HepG2 (cell line): Measurements from ENCODE around the gene CCDC88B. TPM values are rescaled to one million over a fixed set of nuclear protein-coding genes. Genes with fewer than 3 reads are reported as not detected.

Source experiments
- CBX5 ChIP-seq: sonication (generic); formaldehyde crosslinking; IDR thresholded peaks from 2 replicates; pipeline ENCODE4 v1.4.0; 2020; ENCODE audit warnings: missing genetic modification reagents, borderline replicate concordance
- EZH2 ChIP-seq: conservative IDR thresholded peaks from 2 replicates; pipeline ENCODE4 v1.6.1; 2012; ENCODE audit warnings: mild to moderate bottlenecking, low read depth, low read length, moderate library complexity
- GTF3A ChIP-seq: sonication (generic); formaldehyde crosslinking; conservative IDR thresholded peaks from 2 replicates; pipeline ENCODE4 v1.4.0; 2020; ENCODE audit warnings: mild to moderate bottlenecking, missing genetic modification reagents
- HES4 ChIP-seq: sonication (generic); formaldehyde crosslinking; IDR thresholded peaks from 2 replicates; pipeline ENCODE4 v1.9.0; 2021; ENCODE audit warnings: mild to moderate bottlenecking, missing genetic modification reagents, borderline replicate concordance
- IRF2 ChIP-seq: IDR thresholded peaks from 2 replicates; pipeline ENCODE4 v1.6.1; 2018; ENCODE audit warnings: missing genetic modification reagents, missing compliant biosample characterization
- KIAA2018 ChIP-seq: sonication (generic); formaldehyde crosslinking; IDR thresholded peaks from 2 replicates; pipeline ENCODE4 v1.5.0; 2020; ENCODE audit warnings: mild to moderate bottlenecking, missing genetic modification reagents, borderline replicate concordance
- NCOA1 ChIP-seq: sonication (generic); formaldehyde crosslinking; IDR thresholded peaks from 2 replicates; pipeline ENCODE4 v1.9.0; 2021; ENCODE audit warnings: missing genetic modification reagents
- NPAS2 ChIP-seq: sonication (generic); formaldehyde crosslinking; IDR thresholded peaks from 2 replicates; pipeline ENCODE4 v1.8.0; 2022; ENCODE audit warnings: mild to moderate bottlenecking, missing genetic modification reagents, borderline replicate concordance
- PBX2 ChIP-seq: IDR thresholded peaks from 2 replicates; pipeline ENCODE4 v1.6.1; 2016; ENCODE audit warnings: control low read depth
- SRSF1 ChIP-seq: fragments of 200-400 bp; formaldehyde crosslinking; optimal IDR thresholded peaks from 2 replicates; pipeline ENCODE3; 2017; ENCODE audit warnings: mild to moderate bottlenecking, low read depth, low read length, moderate library complexity
- TBL1XR1 ChIP-seq: fragments of 150-350 bp; IDR thresholded peaks from 2 replicates; pipeline ENCODE4 v1.6.1; 2014; ENCODE audit warnings: borderline replicate concordance, low read length; ENCODE audit not compliant: partially characterized antibody
- ZEB1 ChIP-seq: IDR thresholded peaks from 2 replicates; pipeline ENCODE4 v1.6.1; 2012; ENCODE audit warnings: mild to moderate bottlenecking, low read depth, inconsistent platforms; ENCODE audit not compliant: insufficient replicate concordance
- ZFP62 ChIP-seq: sonication (generic); formaldehyde crosslinking; IDR thresholded peaks from 2 replicates; pipeline ENCODE4 v1.4.0; 2020; ENCODE audit warnings: missing genetic modification reagents
- ZNF136 ChIP-seq: sonication (generic); formaldehyde crosslinking; IDR thresholded peaks from 2 replicates; pipeline ENCODE4 v1.8.1; 2022; ENCODE audit warnings: low read depth, mild to moderate bottlenecking, moderate library complexity, missing genetic modification reagents
- polyA plus RNA-seq, 8 experiments: library from polyadenylated mRNA; depleted of rRNA in 3 of 8; stranded (reverse) in 7 of 8; unstranded in 1 of 8; fragments of >200 nt; fragmentation: Illumina TruSeq in 4 of 8; extraction: Trizol in 4 of 8; gene quantifications; 2 replicates each; pipeline versions ENCODE4 v1.2.1 to v1.2.3, GENCODE V29; 2011 to 2016; ENCODE audit warnings: low read depth in 4 of 8, missing spikeins in 1 of 8, mixed read lengths in 1 of 8; ENCODE audit not compliant: insufficient read depth in 1 of 8
- total RNA-seq, 5 experiments: library from RNA; depleted of rRNA; stranded (reverse); fragments of >200 nt; fragmentation: Illumina TruSeq; extraction: Trizol; gene quantifications; 2 replicates each; pipeline ENCODE4 v1.2.3, GENCODE V29; 2016; ENCODE audit warnings: low read depth in 1 of 5
- TF ChIP-seq, protein P1 (sequence below): sonication (generic); formaldehyde crosslinking; IDR thresholded peaks from 2 replicates; pipeline ENCODE4 v1.4.0; 2020; ENCODE audit warnings: missing genetic modification reagents

Gene CCDC88B
- total and polyA plus RNA-seq, 2 of the 13 experiments (the other 11 are each of a cell fraction or from before 2014, with no cell fraction given), result 3.6 to 4.8 TPM

DNA sequence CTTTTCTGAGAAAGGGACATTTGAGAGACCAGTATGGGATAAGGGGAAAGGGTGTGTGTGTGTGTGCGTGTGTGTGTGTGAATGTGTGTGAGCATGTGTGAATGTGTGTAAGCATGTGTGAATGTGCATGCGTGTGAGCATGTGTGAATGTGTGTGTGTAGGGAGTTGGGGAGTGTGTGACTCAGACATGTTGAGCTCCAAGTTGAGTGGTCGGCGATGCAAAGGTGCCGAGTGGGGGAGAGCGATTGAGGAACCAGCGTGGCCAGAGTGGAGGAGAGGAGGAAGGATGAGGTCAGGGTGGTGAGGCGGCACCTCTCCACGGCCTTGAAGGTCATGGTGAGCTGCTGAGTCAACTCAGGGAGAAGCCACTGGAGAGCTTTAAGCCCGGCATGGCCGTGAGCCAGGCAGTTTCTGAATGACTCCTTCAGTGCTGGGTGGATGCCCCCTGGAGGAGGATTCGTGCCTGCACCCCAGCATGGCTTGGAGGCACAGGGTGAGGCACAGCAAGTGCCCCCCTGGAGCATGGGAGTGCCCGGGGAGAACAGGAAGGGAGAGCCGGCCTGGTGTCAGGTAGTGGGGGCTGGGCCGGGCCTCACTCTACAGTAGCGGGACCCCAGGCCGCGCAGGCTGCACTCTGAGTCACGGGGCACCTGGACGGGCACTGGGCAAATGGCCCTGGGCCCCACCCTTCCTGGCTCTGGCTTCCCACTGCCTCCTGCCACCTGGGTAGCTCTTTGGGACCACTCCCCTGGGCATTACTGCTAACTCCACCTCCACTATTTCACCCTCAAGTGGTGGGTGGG is 8.2 kb upstream of the CCDC88B start (continued):
- TF ChIP-seq ZNF136 (CRISPR knock-in tag) (no peak), PBX2 (CRISPR knock-in tag) (no peak), IRF2 (CRISPR knock-in tag) (no peak), NPAS2 (CRISPR knock-in tag) (no peak), TBL1XR1 (no peak), GTF3A (CRISPR knock-in tag) (no peak), EZH2 (no peak), KIAA2018 (CRISPR knock-in tag) (no peak), CBX5 (CRISPR knock-in tag) (no peak), ZFP62 (CRISPR knock-in tag) (no peak), NCOA1 (no peak), HES4 (CRISPR knock-in tag) (no peak), ZEB1 (no peak), SRSF1 (peak; percentile 49)
- TF ChIP-seq, protein P1, sequence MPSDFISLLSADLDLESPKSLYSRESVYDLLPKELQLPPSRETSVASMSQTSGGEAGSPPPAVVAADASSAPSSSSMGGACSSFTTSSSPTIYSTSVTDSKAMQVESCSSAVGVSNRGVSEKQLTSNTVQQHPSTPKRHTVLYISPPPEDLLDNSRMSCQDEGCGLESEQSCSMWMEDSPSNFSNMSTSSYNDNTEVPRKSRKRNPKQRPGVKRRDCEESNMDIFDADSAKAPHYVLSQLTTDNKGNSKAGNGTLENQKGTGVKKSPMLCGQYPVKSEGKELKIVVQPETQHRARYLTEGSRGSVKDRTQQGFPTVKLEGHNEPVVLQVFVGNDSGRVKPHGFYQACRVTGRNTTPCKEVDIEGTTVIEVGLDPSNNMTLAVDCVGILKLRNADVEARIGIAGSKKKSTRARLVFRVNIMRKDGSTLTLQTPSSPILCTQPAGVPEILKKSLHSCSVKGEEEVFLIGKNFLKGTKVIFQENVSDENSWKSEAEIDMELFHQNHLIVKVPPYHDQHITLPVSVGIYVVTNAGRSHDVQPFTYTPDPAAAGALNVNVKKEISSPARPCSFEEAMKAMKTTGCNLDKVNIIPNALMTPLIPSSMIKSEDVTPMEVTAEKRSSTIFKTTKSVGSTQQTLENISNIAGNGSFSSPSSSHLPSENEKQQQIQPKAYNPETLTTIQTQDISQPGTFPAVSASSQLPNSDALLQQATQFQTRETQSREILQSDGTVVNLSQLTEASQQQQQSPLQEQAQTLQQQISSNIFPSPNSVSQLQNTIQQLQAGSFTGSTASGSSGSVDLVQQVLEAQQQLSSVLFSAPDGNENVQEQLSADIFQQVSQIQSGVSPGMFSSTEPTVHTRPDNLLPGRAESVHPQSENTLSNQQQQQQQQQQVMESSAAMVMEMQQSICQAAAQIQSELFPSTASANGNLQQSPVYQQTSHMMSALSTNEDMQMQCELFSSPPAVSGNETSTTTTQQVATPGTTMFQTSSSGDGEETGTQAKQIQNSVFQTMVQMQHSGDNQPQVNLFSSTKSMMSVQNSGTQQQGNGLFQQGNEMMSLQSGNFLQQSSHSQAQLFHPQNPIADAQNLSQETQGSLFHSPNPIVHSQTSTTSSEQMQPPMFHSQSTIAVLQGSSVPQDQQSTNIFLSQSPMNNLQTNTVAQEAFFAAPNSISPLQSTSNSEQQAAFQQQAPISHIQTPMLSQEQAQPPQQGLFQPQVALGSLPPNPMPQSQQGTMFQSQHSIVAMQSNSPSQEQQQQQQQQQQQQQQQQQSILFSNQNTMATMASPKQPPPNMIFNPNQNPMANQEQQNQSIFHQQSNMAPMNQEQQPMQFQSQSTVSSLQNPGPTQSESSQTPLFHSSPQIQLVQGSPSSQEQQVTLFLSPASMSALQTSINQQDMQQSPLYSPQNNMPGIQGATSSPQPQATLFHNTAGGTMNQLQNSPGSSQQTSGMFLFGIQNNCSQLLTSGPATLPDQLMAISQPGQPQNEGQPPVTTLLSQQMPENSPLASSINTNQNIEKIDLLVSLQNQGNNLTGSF, result no peak
